HepG2 (cell line): ENCODE results near the gene MYO18A. TPM values are rescaled to one million over a fixed set of nuclear protein-coding genes. Genes with fewer than 3 reads are reported as not detected.

Experiments used
- HNRNPH1 ChIP-seq: fragments of 200-400 bp; formaldehyde crosslinking; optimal IDR thresholded peaks from 2 replicates; pipeline ENCODE3; 2017; ENCODE audit warnings: mild to moderate bottlenecking, low read depth, low read length
- MAZ ChIP-seq, 2 experiments: sonication (generic) in 1 of 2; formaldehyde crosslinking in 1 of 2; IDR thresholded peaks; 2 replicates each; pipeline versions ENCODE4 v1.5.0 to v1.6.1; 2012 to 2020; ENCODE audit warnings: low read depth in 2 of 2, mild to moderate bottlenecking in 2 of 2, borderline replicate concordance in 1 of 2, improper control_type of control experiment in 1 of 2, low read length in 1 of 2, missing genetic modification reagents in 1 of 2, moderate library complexity in 1 of 2
- PHF21A ChIP-seq: sonication (generic); formaldehyde crosslinking; IDR thresholded peaks from 2 replicates; pipeline ENCODE4 v1.5.0; 2020; ENCODE audit warnings: mild to moderate bottlenecking, missing genetic modification reagents
- REL ChIP-seq: sonication (generic); formaldehyde crosslinking; conservative IDR thresholded peaks from 2 replicates; pipeline ENCODE4 v1.8.0; 2022; ENCODE audit warnings: mild to moderate bottlenecking, missing genetic modification reagents, moderate library complexity
- SNAPC2 ChIP-seq: sonication (generic); formaldehyde crosslinking; IDR thresholded peaks from 2 replicates; pipeline ENCODE4 v1.8.1; 2022; ENCODE audit warnings: mild to moderate bottlenecking, missing genetic modification reagents
- STAG1 ChIP-seq: sonication (generic); formaldehyde crosslinking; IDR thresholded peaks from 2 replicates; pipeline ENCODE4 v1.4.0; 2020; ENCODE audit warnings: missing genetic modification reagents
- TCF7L2 ChIP-seq: IDR thresholded peaks from 2 replicates; pipeline ENCODE4 v1.6.1; 2011; ENCODE audit warnings: mild to moderate bottlenecking, low read depth, low read length, moderate library complexity
- TRIM24 ChIP-seq: sonication (generic); formaldehyde crosslinking; IDR thresholded peaks from 2 replicates; pipeline ENCODE4 v1.8.0; 2022; ENCODE audit warnings: mild to moderate bottlenecking, missing genetic modification reagents
- ZFY ChIP-seq: sonication (generic); formaldehyde crosslinking; IDR thresholded peaks from 2 replicates; pipeline ENCODE4 v1.4.0; 2020; ENCODE audit warnings: missing genetic modification reagents
- ZNF160 ChIP-seq: sonication (generic); formaldehyde crosslinking; IDR thresholded peaks from 2 replicates; pipeline ENCODE4 v1.8.0; 2022; ENCODE audit warnings: mild to moderate bottlenecking, inconsistent platforms, missing genetic modification reagents
- ZNF354B ChIP-seq: sonication (generic); formaldehyde crosslinking; IDR thresholded peaks from 2 replicates; pipeline ENCODE4 v1.8.0; 2022; ENCODE audit warnings: mild to moderate bottlenecking, missing genetic modification reagents
- ZNF484 ChIP-seq: sonication (generic); formaldehyde crosslinking; IDR thresholded peaks from 2 replicates; pipeline ENCODE4 v1.5.1; 2020; ENCODE audit warnings: mild to moderate bottlenecking, low read depth, missing genetic modification reagents, borderline replicate concordance
- ZNF563 ChIP-seq: sonication (generic); formaldehyde crosslinking; IDR thresholded peaks from 2 replicates; pipeline ENCODE4 v1.8.0; 2022; ENCODE audit warnings: mild to moderate bottlenecking, moderate library complexity, missing genetic modification reagents
- ZNF570 ChIP-seq: sonication (generic); formaldehyde crosslinking; IDR thresholded peaks from 2 replicates; pipeline ENCODE4 v1.4.0; 2020; ENCODE audit warnings: mild to moderate bottlenecking, missing genetic modification reagents, borderline replicate concordance
- ZNF598 ChIP-seq: sonication (generic); formaldehyde crosslinking; IDR thresholded peaks from 2 replicates; pipeline ENCODE4 v1.5.1; 2020; ENCODE audit warnings: mild to moderate bottlenecking, missing genetic modification reagents, borderline replicate concordance
- ZNF644 ChIP-seq: IDR thresholded peaks from 2 replicates; pipeline ENCODE4 v1.6.1; 2016; ENCODE audit warnings: low read depth
- ZNF777 ChIP-seq: sonication (generic); formaldehyde crosslinking; IDR thresholded peaks from 2 replicates; pipeline ENCODE4 v1.4.0; 2020; ENCODE audit warnings: missing genetic modification reagents
- ZSCAN25 ChIP-seq: sonication (generic); formaldehyde crosslinking; IDR thresholded peaks from 2 replicates; pipeline ENCODE4 v1.8.0; 2022; ENCODE audit warnings: mild to moderate bottlenecking, missing genetic modification reagents
- polyA plus RNA-seq, 8 experiments: library from polyadenylated mRNA; depleted of rRNA in 3 of 8; stranded (reverse) in 7 of 8; unstranded in 1 of 8; fragments of >200 nt; fragmentation: Illumina TruSeq in 4 of 8; extraction: Trizol in 4 of 8; gene quantifications; 2 replicates each; pipeline versions ENCODE4 v1.2.1 to v1.2.3, GENCODE V29; 2011 to 2016; ENCODE audit warnings: low read depth in 4 of 8, missing spikeins in 1 of 8, mixed read lengths in 1 of 8; ENCODE audit not compliant: insufficient read depth in 1 of 8
- total RNA-seq, 5 experiments: library from RNA; depleted of rRNA; stranded (reverse); fragments of >200 nt; fragmentation: Illumina TruSeq; extraction: Trizol; gene quantifications; 2 replicates each; pipeline ENCODE4 v1.2.3, GENCODE V29; 2016; ENCODE audit warnings: low read depth in 1 of 5
- TF ChIP-seq, protein P1 (sequence below): sonication (generic); formaldehyde crosslinking; IDR thresholded peaks from 2 replicates; pipeline ENCODE4 v1.8.0; 2022; ENCODE audit warnings: mild to moderate bottlenecking, missing genetic modification reagents; ENCODE audit not compliant: insufficient replicate concordance
- TF ChIP-seq, protein P2 (sequence below), 2 experiments: IDR thresholded peaks; 2 replicates each; pipeline ENCODE4 v1.6.1; 2011 to 2012; ENCODE audit warnings: low read length in 2 of 2, borderline replicate concordance in 1 of 2, low read depth in 1 of 2, mild to moderate bottlenecking in 1 of 2, moderate library complexity in 1 of 2

The MYO18A gene
- total and polyA plus RNA-seq, 2 of the 13 experiments (the other 11 are each of a cell fraction or from before 2014, with no cell fraction given), result 16.8 to 24.8 TPM

DNA sequence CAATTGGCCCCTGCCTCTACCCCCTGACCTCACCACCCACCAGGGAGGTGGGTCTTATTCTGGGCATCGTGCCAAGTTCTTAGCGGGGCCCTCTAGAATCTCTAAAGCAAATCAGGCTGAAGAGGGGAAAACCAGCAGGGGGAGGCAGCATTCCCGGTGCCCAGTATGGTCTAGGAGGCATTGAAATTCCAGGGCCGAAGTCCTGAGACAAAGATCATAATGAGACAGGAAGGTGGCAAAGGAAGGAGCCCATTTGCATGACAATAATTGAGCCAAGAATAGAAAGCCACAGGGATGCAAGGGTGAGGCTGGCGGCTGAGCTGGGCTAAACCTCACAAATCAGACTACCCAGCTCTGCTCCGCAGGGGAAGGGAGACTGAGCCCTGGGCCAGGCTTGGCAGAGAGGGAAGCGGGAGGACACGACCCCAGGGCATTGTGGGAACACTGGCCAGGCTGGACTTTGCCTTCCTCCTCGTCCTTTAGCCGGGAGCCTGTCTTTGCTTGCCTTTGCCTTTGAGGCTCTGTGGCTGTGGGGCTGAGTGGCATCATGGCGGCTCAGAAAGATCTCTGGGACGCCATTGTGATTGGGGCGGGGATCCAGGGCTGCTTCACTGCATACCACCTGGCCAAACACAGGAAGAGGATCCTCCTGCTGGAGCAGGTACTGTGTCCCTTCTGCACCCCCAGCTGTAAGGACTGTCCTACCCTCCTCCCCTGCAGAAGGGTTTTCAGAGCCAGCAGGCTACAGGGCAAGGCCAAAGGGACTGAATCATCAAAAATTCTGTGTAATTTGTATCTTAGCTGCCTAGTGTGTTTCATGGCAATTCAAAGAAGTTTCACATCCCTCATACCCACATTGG, 137.3 kb downstream of the MYO18A start, which contains the start of gene PIPOX (continued):
- TF ChIP-seq SNAPC2 (CRISPR knock-in tag) (peak; percentile 87; the same call in 1 of the 2 replicates), ZNF484 (no peak), STAG1 (CRISPR knock-in tag) (peak; percentile 25; the same call in 1 of the 2 replicates), TCF7L2 (no peak), MAZ (IDR thresholded peaks at IDR 0.05; ENCODE audit: borderline replicate concordance, low read depth, low read length) (no peak), MAZ (CRISPR knock-in tag; IDR thresholded peaks at IDR 0.05; ENCODE audit: low read depth) (peak; percentile 75), ZNF563 (CRISPR knock-in tag) (no peak), ZNF354B (CRISPR knock-in tag) (no peak), ZSCAN25 (CRISPR knock-in tag) (peak; percentile 94), HNRNPH1 (no peak), TRIM24 (CRISPR knock-in tag) (no peak), PHF21A (CRISPR knock-in tag) (peak; percentile 86), ZFY (CRISPR knock-in tag) (peak; percentile 64), ZNF598 (CRISPR knock-in tag) (no peak), ZNF644 (CRISPR knock-in tag) (peak; percentile 86), ZNF777 (CRISPR knock-in tag) (no peak), ZNF570 (CRISPR knock-in tag) (no peak), ZNF160 (CRISPR knock-in tag) (peak; percentile 80), REL (no peak)
- TF ChIP-seq, protein P1, sequence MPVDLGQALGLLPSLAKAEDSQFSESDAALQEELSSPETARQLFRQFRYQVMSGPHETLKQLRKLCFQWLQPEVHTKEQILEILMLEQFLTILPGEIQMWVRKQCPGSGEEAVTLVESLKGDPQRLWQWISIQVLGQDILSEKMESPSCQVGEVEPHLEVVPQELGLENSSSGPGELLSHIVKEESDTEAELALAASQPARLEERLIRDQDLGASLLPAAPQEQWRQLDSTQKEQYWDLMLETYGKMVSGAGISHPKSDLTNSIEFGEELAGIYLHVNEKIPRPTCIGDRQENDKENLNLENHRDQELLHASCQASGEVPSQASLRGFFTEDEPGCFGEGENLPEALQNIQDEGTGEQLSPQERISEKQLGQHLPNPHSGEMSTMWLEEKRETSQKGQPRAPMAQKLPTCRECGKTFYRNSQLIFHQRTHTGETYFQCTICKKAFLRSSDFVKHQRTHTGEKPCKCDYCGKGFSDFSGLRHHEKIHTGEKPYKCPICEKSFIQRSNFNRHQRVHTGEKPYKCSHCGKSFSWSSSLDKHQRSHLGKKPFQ (CRISPR knock-in tag), result no peak
- TF ChIP-seq, protein P2, sequence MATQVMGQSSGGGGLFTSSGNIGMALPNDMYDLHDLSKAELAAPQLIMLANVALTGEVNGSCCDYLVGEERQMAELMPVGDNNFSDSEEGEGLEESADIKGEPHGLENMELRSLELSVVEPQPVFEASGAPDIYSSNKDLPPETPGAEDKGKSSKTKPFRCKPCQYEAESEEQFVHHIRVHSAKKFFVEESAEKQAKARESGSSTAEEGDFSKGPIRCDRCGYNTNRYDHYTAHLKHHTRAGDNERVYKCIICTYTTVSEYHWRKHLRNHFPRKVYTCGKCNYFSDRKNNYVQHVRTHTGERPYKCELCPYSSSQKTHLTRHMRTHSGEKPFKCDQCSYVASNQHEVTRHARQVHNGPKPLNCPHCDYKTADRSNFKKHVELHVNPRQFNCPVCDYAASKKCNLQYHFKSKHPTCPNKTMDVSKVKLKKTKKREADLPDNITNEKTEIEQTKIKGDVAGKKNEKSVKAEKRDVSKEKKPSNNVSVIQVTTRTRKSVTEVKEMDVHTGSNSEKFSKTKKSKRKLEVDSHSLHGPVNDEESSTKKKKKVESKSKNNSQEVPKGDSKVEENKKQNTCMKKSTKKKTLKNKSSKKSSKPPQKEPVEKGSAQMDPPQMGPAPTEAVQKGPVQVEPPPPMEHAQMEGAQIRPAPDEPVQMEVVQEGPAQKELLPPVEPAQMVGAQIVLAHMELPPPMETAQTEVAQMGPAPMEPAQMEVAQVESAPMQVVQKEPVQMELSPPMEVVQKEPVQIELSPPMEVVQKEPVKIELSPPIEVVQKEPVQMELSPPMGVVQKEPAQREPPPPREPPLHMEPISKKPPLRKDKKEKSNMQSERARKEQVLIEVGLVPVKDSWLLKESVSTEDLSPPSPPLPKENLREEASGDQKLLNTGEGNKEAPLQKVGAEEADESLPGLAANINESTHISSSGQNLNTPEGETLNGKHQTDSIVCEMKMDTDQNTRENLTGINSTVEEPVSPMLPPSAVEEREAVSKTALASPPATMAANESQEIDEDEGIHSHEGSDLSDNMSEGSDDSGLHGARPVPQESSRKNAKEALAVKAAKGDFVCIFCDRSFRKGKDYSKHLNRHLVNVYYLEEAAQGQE (IDR thresholded peaks at IDR 0.05; ENCODE audit: borderline replicate concordance in 1 of 2, low read depth in 1 of 2, low read length in 2 of 2), result no peak
